ENCODE data around the gene GPR119.
"Not testable (repeated sequence)": the region's sequence is repeated elsewhere in the genome, so short reads cannot be mapped to it uniquely, and the experiment has no call there.

GPR119 gene

GRCh38 chrX:130338869-130339268, 46.6 kb downstream of the GPR119 start:
- not testable (repeated sequence) for DNase-seq

GRCh38 chrX:130336531-130336930, 48.9 kb downstream of the GPR119 start:
- DNase-seq: no peak

Data from T-helper 9 cell (primary cell).